Stimulated activated CD4-positive, alpha-beta T cell treated with anti-CD3 and anti-CD28 coated beads, Interleukin-4, amount 100 ng/mL, for 24 hours (primary cell): ENCODE data around the gene VCAM1.
"Not testable (repeated sequence)": the region's sequence is repeated elsewhere in the genome, so short reads cannot be mapped to it uniquely, and the experiment has no call there.

ENCODE experiments used
- DNase-seq: peaks from one replicate; pipeline ENCODE4 v3.0.0-alpha.2; 2020

The VCAM1 gene

GRCh38 chr1:100781728-100782127 is 62.2 kb downstream of the VCAM1 start:
- DNase-seq = not testable (repeated sequence)

GRCh38 chr1:100782473-100783039 is 63.0 kb downstream of the VCAM1 start:
- no peak for DNase-seq

GRCh38 chr1:100785470-100786052 is 66.0 kb downstream of the VCAM1 start:
- no peak for DNase-seq

GRCh38 chr1:100786870-100787269 is 67.3 kb downstream of the VCAM1 start:
- no peak for DNase-seq
